22Rv1 (cell line): ENCODE measurements around the gene GOPC.

Experiments used
- H3K27ac ChIP-seq: fragments of 450-650 bp; 2 replicates; pipeline ENCODE4 v1.5.1; 2017
- ZFX ChIP-seq: fragments of 450-650 bp; IDR thresholded peaks from 2 replicates; pipeline ENCODE4 v1.6.1; 2017; ENCODE audit warnings: antibody characterized with exemption, borderline replicate concordance
- TF ChIP-seq, protein P1 (sequence below): fragments of 450-650 bp; IDR thresholded peaks from 2 replicates; pipeline ENCODE4 v1.5.1; 2017; ENCODE audit warnings: mild to moderate bottlenecking

The GOPC gene

DNA sequence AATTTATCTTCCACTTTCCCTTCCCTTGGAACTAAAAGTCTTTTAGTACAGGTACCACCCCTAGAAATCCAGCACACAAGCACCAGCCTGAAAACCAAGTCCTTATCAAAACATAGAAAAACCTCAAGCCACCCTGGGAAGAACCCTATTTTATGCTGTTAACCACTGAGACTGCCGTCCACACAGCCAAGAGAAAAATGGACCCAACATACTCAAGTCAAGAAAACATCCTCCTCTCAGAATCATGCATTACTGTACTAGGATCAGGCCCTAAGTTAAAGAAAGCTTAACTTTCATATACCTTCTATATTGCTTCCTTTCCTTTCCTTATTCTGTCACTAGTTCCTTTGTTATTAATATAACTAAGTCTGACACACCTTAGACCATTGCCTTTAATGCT, 16.9 kb upstream of the GOPC start:
- H3K27ac ChIP-seq, result no peak overlapping the region
- TF ChIP-seq, protein P1, sequence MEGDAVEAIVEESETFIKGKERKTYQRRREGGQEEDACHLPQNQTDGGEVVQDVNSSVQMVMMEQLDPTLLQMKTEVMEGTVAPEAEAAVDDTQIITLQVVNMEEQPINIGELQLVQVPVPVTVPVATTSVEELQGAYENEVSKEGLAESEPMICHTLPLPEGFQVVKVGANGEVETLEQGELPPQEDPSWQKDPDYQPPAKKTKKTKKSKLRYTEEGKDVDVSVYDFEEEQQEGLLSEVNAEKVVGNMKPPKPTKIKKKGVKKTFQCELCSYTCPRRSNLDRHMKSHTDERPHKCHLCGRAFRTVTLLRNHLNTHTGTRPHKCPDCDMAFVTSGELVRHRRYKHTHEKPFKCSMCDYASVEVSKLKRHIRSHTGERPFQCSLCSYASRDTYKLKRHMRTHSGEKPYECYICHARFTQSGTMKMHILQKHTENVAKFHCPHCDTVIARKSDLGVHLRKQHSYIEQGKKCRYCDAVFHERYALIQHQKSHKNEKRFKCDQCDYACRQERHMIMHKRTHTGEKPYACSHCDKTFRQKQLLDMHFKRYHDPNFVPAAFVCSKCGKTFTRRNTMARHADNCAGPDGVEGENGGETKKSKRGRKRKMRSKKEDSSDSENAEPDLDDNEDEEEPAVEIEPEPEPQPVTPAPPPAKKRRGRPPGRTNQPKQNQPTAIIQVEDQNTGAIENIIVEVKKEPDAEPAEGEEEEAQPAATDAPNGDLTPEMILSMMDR, result no peak
- TF ChIP-seq ZFX, result no peak

DNA sequence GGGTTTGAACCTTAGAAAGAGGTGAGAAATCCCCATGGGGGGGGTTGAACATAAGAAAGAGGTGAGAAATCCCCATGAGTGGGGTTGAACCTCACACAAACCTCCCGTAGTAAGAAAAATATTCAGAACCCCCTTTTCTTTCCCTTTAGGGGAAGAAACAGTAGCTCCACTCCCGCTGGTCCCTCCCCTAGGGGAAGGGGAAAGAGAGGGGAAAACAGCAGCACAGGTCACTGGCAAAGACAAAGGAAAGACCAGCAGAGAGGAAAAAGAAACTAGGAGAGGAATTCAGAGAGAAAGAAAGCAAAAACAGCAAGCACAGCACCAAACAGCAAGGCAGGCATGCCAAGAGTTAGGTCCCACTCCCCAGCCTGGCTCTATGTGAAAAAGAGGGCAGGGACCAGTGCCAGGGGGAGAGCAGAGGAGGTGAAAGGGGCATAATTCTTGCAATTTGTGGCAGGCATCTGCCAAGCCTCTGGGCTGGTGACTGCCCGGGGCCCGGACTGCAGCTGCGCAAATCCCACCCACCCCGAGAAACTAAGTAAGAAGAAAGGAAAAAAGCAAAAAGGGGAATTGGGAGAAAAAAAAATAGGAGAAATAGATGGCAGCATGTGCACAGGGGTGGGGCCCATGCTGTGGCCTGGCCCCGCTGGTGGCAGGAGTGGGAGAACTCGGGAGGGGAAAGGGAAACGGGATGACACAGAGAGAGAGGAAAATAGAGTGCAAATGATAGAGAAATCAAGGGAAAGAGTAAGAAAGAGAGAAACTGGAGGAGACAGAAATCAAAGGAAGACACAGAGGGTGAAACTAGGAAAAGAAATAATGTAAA, 15.1 kb upstream of the GOPC start:
- H3K27ac ChIP-seq, result no peak overlapping the region
- no peak for TF ChIP-seq ZFX
- TF ChIP-seq, protein P1, result no peak

DNA sequence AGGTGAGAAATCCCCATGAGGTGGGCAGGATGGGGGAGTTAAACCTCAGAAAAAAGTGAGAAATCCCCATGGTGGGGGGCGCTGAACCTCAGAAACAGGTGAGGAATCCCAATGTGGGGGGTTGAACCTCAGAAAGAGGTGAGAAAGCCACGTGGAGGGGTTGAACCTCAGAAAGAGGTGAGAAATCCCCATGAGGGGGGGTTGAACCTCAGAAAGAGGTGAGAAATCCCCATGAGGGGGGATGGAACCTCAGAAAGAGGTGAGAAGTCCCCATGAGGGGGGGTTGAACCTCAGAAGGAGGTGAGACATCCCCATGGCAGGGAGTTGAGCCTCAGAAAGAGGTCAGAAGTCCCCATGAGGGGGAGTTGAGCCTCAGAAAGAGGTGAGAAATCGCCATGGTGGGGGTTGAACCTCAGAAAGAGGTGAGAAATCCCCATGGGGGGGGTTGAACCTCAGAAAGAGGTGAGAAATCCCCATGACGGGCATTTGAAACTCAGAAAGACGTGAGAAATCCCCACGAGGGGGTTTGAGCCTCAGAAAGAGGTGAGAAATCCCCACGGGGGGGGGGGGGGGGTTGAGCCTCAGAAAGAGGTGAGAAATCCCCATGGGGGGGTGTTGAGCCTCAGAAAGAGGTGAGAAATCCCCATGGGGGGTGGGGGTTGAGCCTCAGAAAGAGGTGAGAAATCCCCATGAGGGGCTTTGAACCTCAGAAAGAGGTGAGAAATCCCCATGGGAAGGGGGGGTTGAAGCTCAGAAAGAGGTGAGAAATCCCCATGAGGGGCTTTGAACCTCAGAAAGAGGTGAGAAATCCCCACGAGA, 14.3 kb upstream of the GOPC start:
- TF ChIP-seq, protein P1, result no peak
- no peak for TF ChIP-seq ZFX
- no peak overlapping the region for H3K27ac ChIP-seq

DNA sequence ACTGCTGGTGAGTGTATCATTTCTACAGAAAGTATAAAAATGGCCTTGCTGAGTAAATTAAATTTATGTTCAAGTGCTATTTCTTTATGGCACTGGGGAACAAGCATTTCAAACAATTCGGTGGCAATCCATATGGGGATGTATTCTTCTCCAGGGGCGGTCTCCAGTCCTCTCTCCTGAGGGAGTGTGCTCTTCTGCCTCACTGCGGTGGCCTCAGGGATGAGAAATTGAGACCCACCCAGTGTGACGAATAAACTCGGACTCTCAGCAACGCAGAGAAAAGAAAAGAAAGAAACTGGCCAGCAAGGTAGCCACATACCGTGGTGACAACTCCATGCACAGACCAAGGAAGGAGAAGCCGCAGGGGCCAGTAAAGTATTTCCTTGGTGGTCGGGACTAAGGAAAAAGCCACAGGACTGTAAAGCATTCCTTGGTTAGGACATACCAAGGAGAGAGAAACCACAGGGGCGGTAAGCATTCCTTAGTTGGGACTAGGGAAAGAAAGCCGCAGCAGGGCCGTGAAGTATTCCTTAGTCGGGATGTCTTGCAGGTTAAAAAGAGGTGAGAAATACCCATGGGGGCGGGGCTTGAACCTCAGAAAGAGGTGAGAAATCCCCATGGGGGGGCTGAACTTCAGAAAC, 13.6 kb upstream of the GOPC start:
- no peak for TF ChIP-seq ZFX
- TF ChIP-seq, protein P1, result no peak
- H3K27ac ChIP-seq, result no peak overlapping the region

DNA sequence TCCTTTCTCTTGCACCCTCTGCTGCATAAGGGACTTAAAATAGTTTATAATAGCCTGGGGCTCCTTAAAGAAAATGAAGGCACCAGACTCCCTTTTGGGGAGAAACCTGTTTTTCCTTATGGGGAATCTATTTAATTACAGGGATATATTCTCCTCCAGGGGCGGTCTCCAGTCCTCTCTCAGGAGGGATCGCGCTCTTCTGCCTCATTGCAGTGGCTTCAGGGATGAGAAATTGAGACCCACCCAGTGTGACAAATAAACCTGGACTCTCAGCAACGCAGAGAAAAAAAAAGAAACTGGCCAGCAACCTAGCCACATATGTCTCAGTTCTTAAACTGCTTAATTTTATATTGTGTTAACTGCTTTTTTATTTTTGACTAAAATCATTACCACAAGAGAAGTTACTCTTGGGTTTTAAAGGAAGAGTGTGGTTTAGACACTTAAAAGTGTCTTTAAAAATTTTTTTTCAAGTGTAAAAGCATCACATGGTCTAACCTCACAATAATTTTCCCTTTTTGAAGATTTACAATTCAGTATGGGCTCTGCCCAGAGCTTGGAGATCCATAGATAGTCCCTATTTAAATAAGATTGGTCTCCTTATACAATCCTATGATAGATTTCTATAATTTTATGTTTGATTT, 11.7 kb upstream of the GOPC start:
- H3K27ac ChIP-seq, result no peak overlapping the region
- no peak for TF ChIP-seq ZFX
- TF ChIP-seq, protein P1, result no peak

DNA sequence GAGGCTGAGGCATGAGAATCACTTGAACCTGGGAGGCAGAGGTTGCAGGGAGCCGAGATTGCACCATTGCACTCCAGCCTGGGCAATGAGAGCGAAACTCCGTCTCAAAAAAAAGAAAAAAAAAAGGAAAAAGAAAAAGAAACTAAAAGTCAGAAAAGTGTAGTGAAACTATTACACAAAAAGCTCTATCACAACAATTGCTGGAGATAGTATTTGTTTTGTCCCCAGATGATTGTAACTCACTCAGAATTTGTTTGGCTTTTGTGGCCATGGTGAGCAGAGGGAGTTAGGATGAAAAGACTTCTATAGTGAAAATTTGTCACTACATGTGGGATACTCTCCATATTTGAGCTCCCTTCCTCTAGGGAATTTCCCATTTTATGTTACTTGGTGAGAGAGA, 5.2 kb upstream of the GOPC start:
- H3K27ac ChIP-seq, result no peak overlapping the region
- TF ChIP-seq ZFX, result no peak

DNA sequence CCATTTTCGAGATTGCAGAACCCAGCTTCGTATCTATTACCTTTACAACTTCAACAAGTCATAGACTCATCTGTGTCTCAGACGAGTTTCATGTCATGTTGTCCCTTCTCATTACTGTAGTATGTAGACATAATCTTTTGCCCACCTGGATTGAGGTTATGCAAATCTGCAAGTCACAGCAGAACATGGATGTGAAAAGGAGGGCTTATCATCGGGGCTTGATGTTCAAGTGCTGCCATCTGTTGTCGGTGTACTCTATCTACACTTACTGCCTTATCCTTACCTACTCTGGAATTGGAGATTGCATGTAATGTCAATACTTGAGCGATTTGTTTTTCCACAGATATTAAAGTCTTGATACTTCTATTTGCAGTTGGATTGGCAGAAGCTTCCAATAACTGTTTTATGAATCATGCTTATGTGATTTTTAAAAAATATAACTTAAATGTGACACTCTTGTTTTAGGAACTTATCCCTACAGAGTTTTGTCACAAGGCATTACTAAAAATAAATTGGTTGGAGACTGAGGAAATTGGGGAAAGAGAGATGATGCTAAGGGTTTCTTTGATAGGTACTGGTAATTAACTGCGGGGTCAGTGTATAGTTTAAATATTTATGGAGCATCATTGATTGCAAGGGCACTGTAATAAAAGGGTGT, 3.0 kb upstream of the GOPC start:
- no peak for TF ChIP-seq ZFX
- TF ChIP-seq, protein P1, result peak; percentile 82
- no peak overlapping the region for H3K27ac ChIP-seq
